Measurements from ENCODE around the gene ZNF81. TPM values are rescaled to one million over a fixed set of nuclear protein-coding genes. Genes with fewer than 3 reads are reported as not detected.

ZNF81 gene
- total RNA-seq, 1 donor from 2014 or later = 10.1 TPM

DNA sequence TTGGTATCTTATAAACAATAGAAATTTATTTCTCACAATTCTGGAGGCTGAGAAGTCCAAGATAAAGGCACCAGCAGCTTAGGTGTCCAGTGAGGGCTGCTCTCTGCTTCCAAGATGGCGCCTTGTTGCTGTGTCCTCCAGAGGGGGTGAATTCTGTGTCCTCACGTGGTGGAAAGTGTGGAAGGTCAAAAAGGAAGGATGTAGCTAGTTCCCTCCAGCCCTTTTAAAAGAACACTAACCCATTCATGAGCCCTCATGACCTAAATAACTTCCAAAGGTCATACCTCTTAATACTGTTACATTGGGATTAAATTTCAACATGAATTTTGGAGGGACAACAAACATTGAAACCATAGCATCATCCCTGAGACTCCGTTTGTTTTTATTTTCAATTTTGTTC is 48.8 kb downstream of the ZNF81 start:
- no peak for DNase-seq (ENCODE audit: low read depth, low spot score)
- peaks cover 22% of the 10 kb centered on the region for H3K9me3 Mint-ChIP-seq
- no peak overlapping the region for H3K4me3 Mint-ChIP-seq
- H3K4me1 Mint-ChIP-seq = no peaks in the 10 kb centered on the region
- TF ChIP-seq, protein P1, sequence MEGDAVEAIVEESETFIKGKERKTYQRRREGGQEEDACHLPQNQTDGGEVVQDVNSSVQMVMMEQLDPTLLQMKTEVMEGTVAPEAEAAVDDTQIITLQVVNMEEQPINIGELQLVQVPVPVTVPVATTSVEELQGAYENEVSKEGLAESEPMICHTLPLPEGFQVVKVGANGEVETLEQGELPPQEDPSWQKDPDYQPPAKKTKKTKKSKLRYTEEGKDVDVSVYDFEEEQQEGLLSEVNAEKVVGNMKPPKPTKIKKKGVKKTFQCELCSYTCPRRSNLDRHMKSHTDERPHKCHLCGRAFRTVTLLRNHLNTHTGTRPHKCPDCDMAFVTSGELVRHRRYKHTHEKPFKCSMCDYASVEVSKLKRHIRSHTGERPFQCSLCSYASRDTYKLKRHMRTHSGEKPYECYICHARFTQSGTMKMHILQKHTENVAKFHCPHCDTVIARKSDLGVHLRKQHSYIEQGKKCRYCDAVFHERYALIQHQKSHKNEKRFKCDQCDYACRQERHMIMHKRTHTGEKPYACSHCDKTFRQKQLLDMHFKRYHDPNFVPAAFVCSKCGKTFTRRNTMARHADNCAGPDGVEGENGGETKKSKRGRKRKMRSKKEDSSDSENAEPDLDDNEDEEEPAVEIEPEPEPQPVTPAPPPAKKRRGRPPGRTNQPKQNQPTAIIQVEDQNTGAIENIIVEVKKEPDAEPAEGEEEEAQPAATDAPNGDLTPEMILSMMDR (conservative IDR thresholded peaks at IDR 0.05) = no peak
- H3K27me3 Mint-ChIP-seq (ENCODE audit: low read depth) = no peaks in the 10 kb centered on the region
- H3K27ac Mint-ChIP-seq (ENCODE audit: unreplicated experiment) = no peak overlapping the region
- H3K36me3 Mint-ChIP-seq (ENCODE audit: low read depth) = peaks cover 58% of the 10 kb centered on the region

DNA sequence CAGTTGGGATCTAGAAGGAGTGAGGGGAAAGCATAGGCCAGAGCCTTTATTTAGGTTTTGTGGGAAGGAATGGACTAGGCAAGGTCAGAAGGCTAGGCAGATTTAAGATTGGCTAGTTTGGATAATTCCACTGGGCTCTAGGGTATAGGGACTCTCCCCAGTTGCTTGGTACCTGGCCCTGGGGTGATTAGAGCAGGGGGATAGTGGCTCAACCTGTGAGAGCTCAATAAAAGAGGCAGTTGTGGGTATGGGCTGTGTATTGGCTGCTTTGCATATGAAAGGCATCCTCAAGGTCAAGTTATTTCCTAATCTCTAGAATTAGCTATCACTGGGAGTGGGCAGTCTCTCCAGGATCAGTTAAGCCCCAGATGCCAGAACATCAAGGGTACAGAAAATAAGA is 61.3 kb downstream of the ZNF81 start:
- Mint-ChIP-seq H3K27me3 (ENCODE audit: low read depth) (no peaks in the 10 kb centered on the region), H3K27ac (ENCODE audit: unreplicated experiment) (no peak overlapping the region), H3K36me3 (ENCODE audit: low read depth) (peaks cover 26% of the 10 kb centered on the region), H3K9me3 (peaks cover 6% of the 10 kb centered on the region), H3K4me1 (no peaks in the 10 kb centered on the region), H3K4me3 (no peak overlapping the region)
- TF ChIP-seq, protein P1 (conservative IDR thresholded peaks at IDR 0.05) = no peak
- DNase-seq (ENCODE audit: low read depth, low spot score) = no peak

DNA sequence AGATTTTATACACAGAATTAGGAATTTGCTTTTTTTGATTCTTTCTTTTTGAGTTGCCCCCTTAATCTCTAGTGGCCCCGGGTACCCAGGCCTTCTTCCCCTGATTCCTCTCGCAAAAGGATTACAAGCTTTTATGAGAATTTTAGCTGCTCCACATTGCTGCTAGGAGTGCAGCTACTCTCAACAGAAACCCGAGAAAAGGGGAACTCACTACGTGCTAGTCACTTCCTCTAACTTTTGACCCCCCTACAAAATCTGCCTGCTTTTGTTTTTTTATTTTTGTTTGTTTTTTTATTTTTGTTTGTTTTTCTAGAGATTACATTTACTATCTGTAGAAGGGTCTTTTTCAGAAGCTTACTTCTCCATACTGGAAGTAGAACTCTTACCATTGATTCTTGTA is 64.1 kb downstream of the ZNF81 start:
- TF ChIP-seq, protein P1 (conservative IDR thresholded peaks at IDR 0.05) = no peak
- no peaks in the 10 kb centered on the region for H3K4me1 Mint-ChIP-seq
- no peaks in the 10 kb centered on the region for H3K27me3 Mint-ChIP-seq (ENCODE audit: low read depth)
- no peak for DNase-seq (ENCODE audit: low read depth, low spot score)
- peaks cover 4% of the 10 kb centered on the region for H3K9me3 Mint-ChIP-seq
- H3K36me3 Mint-ChIP-seq (ENCODE audit: low read depth) = peaks cover 13% of the 10 kb centered on the region
- H3K27ac Mint-ChIP-seq (ENCODE audit: unreplicated experiment) = no peak overlapping the region
- H3K4me3 Mint-ChIP-seq = no peak overlapping the region

DNA sequence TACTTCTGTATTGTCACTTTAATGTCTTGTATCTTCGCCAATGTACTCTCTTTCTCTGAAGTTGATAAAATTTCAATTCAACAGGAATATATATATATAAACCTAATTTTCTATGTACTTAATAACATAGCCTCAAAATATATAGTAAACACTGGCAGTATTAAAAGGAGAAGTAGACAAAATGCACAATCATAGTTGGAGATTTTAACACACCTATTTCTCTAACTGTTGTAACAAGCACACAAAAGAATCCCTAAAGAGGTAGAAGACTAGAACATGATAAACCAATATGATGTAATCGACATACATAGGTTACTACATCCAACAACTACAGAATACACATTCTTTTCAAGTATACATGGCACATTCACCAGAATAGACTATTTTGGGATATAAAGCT is 65.5 kb downstream of the ZNF81 start:
- DNase-seq (ENCODE audit: low read depth, low spot score) = no peak
- Mint-ChIP-seq H3K27me3 (ENCODE audit: low read depth) (no peaks in the 10 kb centered on the region), H3K36me3 (ENCODE audit: low read depth) (peaks cover 7% of the 10 kb centered on the region), H3K9me3 (peaks cover 4% of the 10 kb centered on the region), H3K4me3 (no peak overlapping the region), H3K27ac (ENCODE audit: unreplicated experiment) (no peak overlapping the region), H3K4me1 (no peaks in the 10 kb centered on the region)
- TF ChIP-seq, protein P1 (conservative IDR thresholded peaks at IDR 0.05) = no peak

DNA sequence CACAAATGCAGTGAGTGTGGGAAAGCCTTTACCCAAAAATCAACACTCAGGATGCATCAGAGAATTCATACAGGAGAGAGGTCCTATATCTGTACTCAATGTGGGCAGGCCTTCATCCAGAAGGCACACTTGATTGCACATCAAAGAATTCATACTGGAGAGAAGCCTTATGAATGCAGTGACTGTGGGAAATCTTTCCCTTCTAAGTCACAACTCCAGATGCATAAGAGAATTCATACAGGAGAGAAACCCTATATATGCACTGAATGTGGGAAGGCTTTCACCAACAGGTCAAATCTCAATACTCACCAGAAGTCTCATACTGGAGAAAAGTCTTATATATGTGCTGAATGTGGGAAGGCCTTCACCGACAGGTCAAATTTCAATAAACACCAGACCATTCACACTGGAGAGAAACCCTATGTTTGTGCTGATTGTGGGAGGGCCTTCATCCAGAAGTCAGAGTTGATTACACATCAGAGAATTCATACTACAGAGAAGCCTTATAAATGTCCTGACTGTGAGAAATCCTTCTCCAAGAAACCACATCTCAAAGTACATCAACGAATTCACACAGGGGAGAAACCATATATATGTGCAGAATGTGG is 79.3 kb downstream of the ZNF81 start:
- TF ChIP-seq, protein P1 (conservative IDR thresholded peaks at IDR 0.05) = no peak
- peaks cover 33% of the 10 kb centered on the region for H3K9me3 Mint-ChIP-seq
- no peak overlapping the region for H3K4me3 Mint-ChIP-seq
- no peak overlapping the region for H3K27ac Mint-ChIP-seq (ENCODE audit: unreplicated experiment)
- no peaks in the 10 kb centered on the region for H3K27me3 Mint-ChIP-seq (ENCODE audit: low read depth)
- peaks cover 55% of the 10 kb centered on the region for H3K36me3 Mint-ChIP-seq (ENCODE audit: low read depth)
- no peak for DNase-seq (ENCODE audit: low read depth, low spot score)
- H3K4me1 Mint-ChIP-seq = no peaks in the 10 kb centered on the region

Measured in neural crest cell (in vitro differentiated cells).